Mesenchymal stem cell (in vitro differentiated cells and primary cell): ENCODE measurements around the gene TMEM151B.

Experiments used
- DNase-seq: peaks from one replicate; pipeline ENCODE4 v3.0.0-alpha.2; 2013
- H2AFZ ChIP-seq: one replicate; pipeline ENCODE4 v1.6.1; 2013; ENCODE audit warnings: low read depth, mild to moderate bottlenecking, control low read depth, inconsistent platforms, low read length, moderate library complexity
- H2AK5ac ChIP-seq: 2 replicates; pipeline ENCODE4 v1.6.1; 2013; ENCODE audit warnings: low read length, moderate library complexity, mild to moderate bottlenecking, inconsistent platforms; ENCODE audit not compliant: severe bottlenecking
- H2BK120ac ChIP-seq: one replicate; pipeline ENCODE4 v1.6.1; 2013; ENCODE audit warnings: low read depth, mild to moderate bottlenecking, inconsistent platforms, low read length, moderate library complexity
- H2BK12ac ChIP-seq, 2 experiments: one replicate each; pipeline ENCODE4 v1.6.1; 2013; ENCODE audit warnings: inconsistent platforms in 2 of 2, low read length in 2 of 2, mild to moderate bottlenecking in 2 of 2, moderate library complexity in 2 of 2, control low read depth in 1 of 2
- H2BK15ac ChIP-seq: one replicate; pipeline ENCODE4 v1.6.1; 2013; ENCODE audit warnings: mild to moderate bottlenecking, low read depth, inconsistent platforms; ENCODE audit not compliant: poor library complexity, severe bottlenecking
- H2BK5ac ChIP-seq: 2 replicates; pipeline ENCODE4 v1.6.1; 2013; ENCODE audit warnings: low read depth, mild to moderate bottlenecking, low read length, control low read depth, inconsistent platforms; ENCODE audit not compliant: poor library complexity, severe bottlenecking
- H3K14ac ChIP-seq, 2 experiments: one replicate each; pipeline ENCODE4 v1.6.1; 2013; ENCODE audit warnings: inconsistent platforms in 2 of 2, low read length in 2 of 2, control low read depth in 1 of 2, mild to moderate bottlenecking in 1 of 2, moderate library complexity in 1 of 2
- H3K18ac ChIP-seq, 2 experiments: one replicate each; pipeline ENCODE4 v1.6.1; 2013; ENCODE audit warnings: inconsistent platforms in 2 of 2, low read length in 2 of 2, control low read depth in 1 of 2, low read depth in 1 of 2, mild to moderate bottlenecking in 1 of 2
- H3K23ac ChIP-seq, 2 experiments: one replicate each; pipeline ENCODE4 v1.6.1; 2013; ENCODE audit warnings: inconsistent platforms in 2 of 2, low read length in 2 of 2, mild to moderate bottlenecking in 2 of 2, moderate library complexity in 2 of 2, control low read depth in 1 of 2
- H3K27ac ChIP-seq: 2 replicates; pipeline ENCODE4 v1.5.1; 2013; ENCODE audit warnings: mild to moderate bottlenecking, moderate library complexity, low read length, control low read depth, inconsistent platforms; ENCODE audit not compliant: poor library complexity, severe bottlenecking
- H3K27me3 ChIP-seq, 2 experiments: 2 replicates each; pipeline versions ENCODE4 v1.6.1 to v1.7.0; 2013; ENCODE audit warnings: low read length in 2 of 2, mild to moderate bottlenecking in 2 of 2, moderate library complexity in 2 of 2, control low read depth in 1 of 2, inconsistent platforms in 1 of 2; ENCODE audit not compliant: control insufficient read depth in 1 of 2, insufficient read depth in 1 of 2
- H3K36me3 ChIP-seq, 2 experiments: 2 replicates each; pipeline versions ENCODE4 v1.6.1 to v1.7.0; 2013; ENCODE audit warnings: low read length in 2 of 2, control low read depth in 1 of 2, inconsistent platforms in 1 of 2, low read depth in 1 of 2, mild to moderate bottlenecking in 1 of 2; ENCODE audit not compliant: insufficient read depth in 2 of 2, control insufficient read depth in 1 of 2
- H3K4ac ChIP-seq, 2 experiments: one replicate each; pipeline ENCODE4 v1.6.1; 2013; ENCODE audit warnings: inconsistent platforms in 2 of 2, low read length in 2 of 2, mild to moderate bottlenecking in 2 of 2, moderate library complexity in 2 of 2, control low read depth in 1 of 2, low read depth in 1 of 2
- H3K4me1 ChIP-seq: 2 replicates; pipeline ENCODE4 v1.6.1; 2013; ENCODE audit warnings: low read depth, low read length, control low read depth; ENCODE audit not compliant: control insufficient read depth, insufficient read depth
- H3K4me2 ChIP-seq: 2 replicates; pipeline ENCODE4 v1.6.1; 2013; ENCODE audit warnings: low read length, mild to moderate bottlenecking, inconsistent platforms; ENCODE audit not compliant: poor library complexity, severe bottlenecking
- H3K4me3 ChIP-seq, 2 experiments: 2 replicates each; pipeline versions ENCODE4 v1.5.1 to v1.7.0; 2013; ENCODE audit warnings: low read length in 2 of 2, mild to moderate bottlenecking in 2 of 2, control low read depth in 1 of 2, low read depth in 1 of 2; ENCODE audit not compliant: insufficient read depth in 1 of 2
- H3K79me1 ChIP-seq: replicated peaks from 2 replicates; pipeline ENCODE4 v1.6.1; 2013; ENCODE audit warnings: mild to moderate bottlenecking, control low read depth, low read length, inconsistent platforms; ENCODE audit not compliant: poor library complexity, severe bottlenecking
- H3K9ac ChIP-seq: 2 replicates; pipeline ENCODE4 v1.7.0; 2013; ENCODE audit warnings: mild to moderate bottlenecking, low read length, moderate library complexity
- H3K9me3 ChIP-seq: 2 replicates; pipeline ENCODE4 v1.7.0; 2013; ENCODE audit warnings: mild to moderate bottlenecking, low read length; ENCODE audit not compliant: control insufficient read depth
- H4K8ac ChIP-seq: one replicate; pipeline ENCODE4 v1.6.1; 2013; ENCODE audit warnings: inconsistent platforms, mild to moderate bottlenecking, low read length, moderate library complexity
- H4K91ac ChIP-seq: one replicate; pipeline ENCODE4 v1.6.1; 2013; ENCODE audit warnings: mild to moderate bottlenecking, low read length, inconsistent platforms
- WGBS: methylation state at CpG from one replicate; pipeline ENCODE4 v1.1.7; 2013; ENCODE audit warnings: mixed read lengths; 5-methylcytosine and 5-hydroxymethylcytosine counted together

The TMEM151B gene

DNA sequence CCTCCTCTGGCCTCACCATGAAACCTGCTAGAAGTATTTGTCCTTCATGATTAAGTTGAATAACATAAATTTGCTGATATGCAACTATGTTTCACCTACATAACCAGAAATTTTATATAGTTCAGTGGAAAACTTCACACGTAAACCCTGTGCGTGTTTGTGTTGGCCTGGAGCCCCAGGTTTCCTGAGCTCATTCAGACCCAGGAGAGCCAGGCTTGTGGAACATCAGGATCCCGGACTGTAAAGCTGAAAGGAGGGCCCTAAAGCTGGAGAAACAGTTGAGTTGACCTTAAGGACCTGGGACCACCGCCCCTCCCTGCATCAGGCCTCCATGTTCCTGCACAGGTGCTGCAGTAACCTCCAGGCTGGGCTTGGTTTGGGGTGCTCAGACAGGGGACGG, 69.1 kb downstream of the TMEM151B start:
- Histone ChIP-seq H3K4ac (no peak overlapping the region), H3K4me1 (peaks cover 5% of the 10 kb centered on the region), H3K4me2 (no peak overlapping the region), H2AFZ (no peak overlapping the region), H3K23ac (no peak overlapping the region), H3K27me3 (peaks cover 50 to 56% of the 10 kb centered on the region in 2 experiments), H3K4me3 (no peak overlapping the region), H3K27ac (no peak overlapping the region), H3K14ac (no peak overlapping the region), H2BK120ac (no peak overlapping the region), H3K18ac (no peak overlapping the region), H3K36me3 (no peaks in the 10 kb centered on the region), H2BK15ac (no peak overlapping the region), H3K9me3 (no peaks in the 10 kb centered on the region), H3K79me1 (no peaks in the 10 kb centered on the region), H4K91ac (no peak overlapping the region), H2BK5ac (no peak overlapping the region), H2BK12ac (no peak overlapping the region), H2AK5ac (no peak overlapping the region), H4K8ac (no peak overlapping the region), H3K9ac (no peak overlapping the region)
- no peak for DNase-seq
- WGBS = 79% methylated on average over 5 of the region's 5 CpGs

DNA sequence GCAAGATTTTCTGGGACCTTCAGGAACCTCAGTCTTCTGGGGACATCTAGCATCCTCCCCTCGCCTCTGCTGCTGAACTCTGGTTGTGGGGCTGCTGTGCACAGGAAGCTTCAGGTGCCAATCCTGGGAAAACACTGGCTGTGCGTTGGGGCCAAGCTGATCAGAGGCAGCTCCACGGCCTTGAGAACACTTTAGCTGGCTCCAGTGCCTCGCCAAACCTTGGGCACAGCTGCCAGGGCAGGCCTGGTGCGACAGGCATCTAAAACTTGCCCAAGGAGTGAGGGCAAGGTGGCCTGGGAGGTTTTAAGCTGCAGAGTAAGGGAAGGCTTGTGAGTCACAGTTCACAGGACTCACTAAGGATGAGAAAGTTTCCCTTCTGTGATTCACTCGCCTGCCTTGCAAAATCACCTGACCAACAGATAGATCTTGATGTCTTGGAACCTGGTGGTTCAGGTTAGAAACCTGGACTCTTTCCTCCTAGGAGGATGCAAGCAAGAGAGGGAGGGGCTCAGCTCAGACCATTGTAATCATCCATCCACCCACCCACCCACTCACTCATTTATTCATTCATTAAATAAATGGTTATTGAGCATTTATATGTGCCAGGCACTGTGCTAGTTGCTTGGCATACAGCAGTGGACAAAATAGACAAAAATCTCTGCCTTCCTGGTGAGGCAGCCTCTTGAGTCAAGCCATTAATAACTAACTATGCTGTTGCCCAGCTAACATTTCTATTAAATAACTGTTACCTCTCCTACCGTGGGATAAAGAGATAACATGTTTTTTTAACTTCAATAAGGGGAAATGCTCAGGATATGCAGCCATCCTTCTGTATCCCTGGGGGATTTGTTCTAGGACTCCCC, 69.7 kb downstream of the TMEM151B start:
- peaks cover 56 to 61% of the 10 kb centered on the region in 2 experiments for H3K27me3 ChIP-seq
- no peak overlapping the region for H2AFZ ChIP-seq
- H2BK5ac ChIP-seq = no peak overlapping the region
- peaks cover 5% of the 10 kb centered on the region for H3K4me1 ChIP-seq
- H4K91ac ChIP-seq = no peak overlapping the region
- H3K4me2 ChIP-seq = no peak overlapping the region
- H3K9me3 ChIP-seq = no peaks in the 10 kb centered on the region
- no peak overlapping the region for H3K18ac ChIP-seq
- WGBS = 74% methylated on average over 7 of the region's 7 CpGs
- no peak overlapping the region for H2BK12ac ChIP-seq
- H3K27ac ChIP-seq = no peak overlapping the region
- no peak overlapping the region for H2BK120ac ChIP-seq
- H3K79me1 ChIP-seq = no peaks in the 10 kb centered on the region
- H2AK5ac ChIP-seq = no peak overlapping the region
- no peak overlapping the region for H3K9ac ChIP-seq
- no peak overlapping the region for H4K8ac ChIP-seq
- no peak overlapping the region for H3K23ac ChIP-seq
- H2BK15ac ChIP-seq = no peak overlapping the region
- no peak overlapping the region for H3K4ac ChIP-seq
- H3K36me3 ChIP-seq = no peaks in the 10 kb centered on the region
- H3K4me3 ChIP-seq = no peak overlapping the region
- no peak overlapping the region for H3K14ac ChIP-seq
- peak; percentile 31 for DNase-seq

DNA sequence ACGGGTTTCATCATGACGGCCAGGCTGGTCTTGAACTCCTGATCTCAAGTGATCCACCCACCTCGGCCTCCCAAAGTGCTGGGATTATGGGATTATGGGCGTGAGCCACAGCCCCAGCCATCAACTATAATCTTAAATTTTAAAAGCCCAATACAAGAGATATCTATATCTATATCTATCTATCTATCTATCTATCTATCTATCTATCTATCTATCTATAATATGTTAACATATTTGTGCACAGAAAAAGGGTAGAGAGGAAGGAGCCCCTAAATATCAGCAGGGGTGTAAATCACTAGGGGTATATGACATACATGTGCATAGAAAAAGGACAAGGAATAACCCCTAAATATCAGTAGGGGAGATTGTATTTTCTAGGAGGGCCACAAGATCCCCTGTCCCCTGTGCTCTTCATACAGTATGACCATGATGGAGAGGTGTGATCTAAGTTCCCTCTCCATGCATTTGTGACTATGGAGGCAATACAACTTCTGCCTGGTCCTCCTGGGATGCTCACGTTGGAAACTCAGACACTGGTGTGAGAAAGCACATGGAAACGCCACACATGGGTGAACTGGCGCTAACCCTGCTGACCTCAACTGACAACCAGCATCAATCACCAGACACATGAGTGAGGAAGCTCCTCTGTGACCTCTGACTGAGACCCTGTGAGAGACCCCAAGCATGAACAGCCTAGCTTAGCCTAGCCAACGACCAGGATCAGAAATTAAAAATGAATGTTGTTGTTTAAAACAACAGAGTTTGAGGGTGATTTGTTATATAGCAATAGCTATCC, 71.0 kb downstream of the TMEM151B start:
- WGBS = 58% methylated on average over 4 of the region's 8 CpGs
- H3K4me3 ChIP-seq = no peak overlapping the region
- H3K4ac ChIP-seq = no peak overlapping the region

DNA sequence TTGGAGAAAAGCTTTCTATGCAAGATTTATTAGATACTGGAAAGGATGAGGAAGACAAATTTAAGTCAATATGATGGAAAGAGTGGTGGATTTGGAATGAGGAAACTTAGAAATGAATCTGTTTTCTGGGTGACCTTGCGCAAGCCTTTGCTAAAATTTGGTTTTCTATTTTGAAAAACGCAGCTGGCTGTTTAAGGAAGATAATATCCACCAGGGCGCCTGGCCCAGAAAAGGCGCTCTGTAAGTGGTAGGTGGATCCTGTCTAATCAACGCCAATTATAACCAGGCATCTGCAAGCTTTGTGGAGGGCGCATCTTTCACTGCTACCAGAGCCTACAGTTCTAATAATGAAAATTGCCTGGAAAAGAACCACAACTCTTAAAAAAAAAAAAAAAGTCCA, 71.8 kb downstream of the TMEM151B start:
- H2BK5ac ChIP-seq = no peak overlapping the region
- no peak overlapping the region for H3K4ac ChIP-seq
- no peak overlapping the region for H3K18ac ChIP-seq
- no peak overlapping the region for H3K14ac ChIP-seq
- peaks cover 54% of the 10 kb centered on the region in 2 experiments for H3K27me3 ChIP-seq
- H3K79me1 ChIP-seq = no peaks in the 10 kb centered on the region
- no peaks in the 10 kb centered on the region for H3K36me3 ChIP-seq
- no peak overlapping the region for H2AK5ac ChIP-seq
- H2BK12ac ChIP-seq = no peak overlapping the region
- DNase-seq = no peak
- H2BK120ac ChIP-seq = no peak overlapping the region
- H4K91ac ChIP-seq = no peak overlapping the region
- no peak overlapping the region for H3K27ac ChIP-seq
- H3K4me2 ChIP-seq = no peak overlapping the region
- H3K4me3 ChIP-seq = peak overlapping the region in 1 of 2 experiments; percentile 64
- H3K4me1 ChIP-seq = peaks cover 5% of the 10 kb centered on the region
- 68% methylated on average over 6 of the region's 6 CpGs for WGBS
- no peak overlapping the region for H3K23ac ChIP-seq
- no peak overlapping the region for H2BK15ac ChIP-seq
- no peak overlapping the region for H2AFZ ChIP-seq
- no peak overlapping the region for H4K8ac ChIP-seq
- H3K9me3 ChIP-seq = no peaks in the 10 kb centered on the region
- no peak overlapping the region for H3K9ac ChIP-seq

More for the DNA sequence above, 71.0 kb downstream of the TMEM151B start:
- no peak overlapping the region for H2BK120ac ChIP-seq
- no peak overlapping the region for H2AFZ ChIP-seq
- no peaks in the 10 kb centered on the region for H3K36me3 ChIP-seq
- no peak for DNase-seq
- H4K8ac ChIP-seq = no peak overlapping the region
- no peak overlapping the region for H3K14ac ChIP-seq
- H2BK15ac ChIP-seq = no peak overlapping the region
- no peak overlapping the region for H3K18ac ChIP-seq
- H3K4me1 ChIP-seq = peaks cover 5% of the 10 kb centered on the region
- peaks cover 60 to 62% of the 10 kb centered on the region in 2 experiments for H3K27me3 ChIP-seq
- H3K9ac ChIP-seq = no peak overlapping the region
- no peak overlapping the region for H2AK5ac ChIP-seq
- no peak overlapping the region for H2BK12ac ChIP-seq
- H3K9me3 ChIP-seq = no peaks in the 10 kb centered on the region
- no peak overlapping the region for H2BK5ac ChIP-seq
- no peaks in the 10 kb centered on the region for H3K79me1 ChIP-seq
- no peak overlapping the region for H3K4me2 ChIP-seq
- no peak overlapping the region for H3K23ac ChIP-seq
- no peak overlapping the region for H4K91ac ChIP-seq
- no peak overlapping the region for H3K27ac ChIP-seq
